WTC11 (cell line): ENCODE measurements around the gene COPB2.

ENCODE experiments used
- CBFB ChIP-seq: sonication (generic); formaldehyde crosslinking; IDR thresholded peaks from 2 replicates; pipeline ENCODE4 v1.8.1; 2022; ENCODE audit warnings: mild to moderate bottlenecking, low read depth, missing genetic modification reagents
- CREM ChIP-seq: sonication (generic); formaldehyde crosslinking; IDR thresholded peaks from 2 replicates; pipeline ENCODE4 v1.8.1; 2022; ENCODE audit warnings: mild to moderate bottlenecking, missing genetic modification reagents, moderate library complexity
- EMX1 ChIP-seq: fragments of 250-450 bp; sonication (Bioruptor Pico); IDR thresholded peaks from 2 replicates; pipeline ENCODE4 v1.8.0; 2021; ENCODE audit warnings: mild to moderate bottlenecking
- FOXK1 ChIP-seq: sonication (generic); formaldehyde crosslinking; IDR thresholded peaks from 2 replicates; pipeline ENCODE4 v1.8.0; 2022; ENCODE audit warnings: mild to moderate bottlenecking, moderate library complexity, missing genetic modification reagents
- JUN ChIP-seq: sonication (generic); formaldehyde crosslinking; IDR thresholded peaks from 2 replicates; pipeline ENCODE4 v1.8.0; 2023; ENCODE audit warnings: mild to moderate bottlenecking, missing genetic modification reagents
- MAX ChIP-seq: sonication (generic); formaldehyde crosslinking; IDR thresholded peaks from 2 replicates; pipeline ENCODE4 v1.8.0; 2022; ENCODE audit warnings: mild to moderate bottlenecking, missing genetic modification reagents
- OVOL2 ChIP-seq: fragments of 250-450 bp; sonication (Bioruptor Pico); IDR thresholded peaks from 2 replicates; pipeline ENCODE4 v1.9.0; 2021; ENCODE audit warnings: mild to moderate bottlenecking, borderline replicate concordance
- TEAD4 ChIP-seq: sonication (generic); formaldehyde crosslinking; IDR thresholded peaks from 2 replicates; pipeline ENCODE4 v1.8.0; 2022; ENCODE audit warnings: mild to moderate bottlenecking, missing genetic modification reagents
- ZBTB21 ChIP-seq: sonication (generic); formaldehyde crosslinking; IDR thresholded peaks from 2 replicates; pipeline ENCODE4 v1.8.1; 2023; ENCODE audit warnings: mild to moderate bottlenecking, missing genetic modification reagents, borderline replicate concordance
- ZNF232 ChIP-seq: sonication (generic); formaldehyde crosslinking; IDR thresholded peaks from 2 replicates; pipeline ENCODE4 v1.8.0; 2022; ENCODE audit warnings: mild to moderate bottlenecking, missing genetic modification reagents
- TF ChIP-seq, protein P1 (sequence below): fragments of 200-600 bp; IDR thresholded peaks from 2 replicates; pipeline ENCODE4 v1.8.0; 2022; ENCODE audit warnings: antibody characterized with exemption
- TF ChIP-seq, protein P2 (sequence below): sonication (generic); formaldehyde crosslinking; conservative IDR thresholded peaks from 2 replicates; pipeline ENCODE4 v1.8.1; 2022; ENCODE audit warnings: mild to moderate bottlenecking, missing genetic modification reagents

DNA sequence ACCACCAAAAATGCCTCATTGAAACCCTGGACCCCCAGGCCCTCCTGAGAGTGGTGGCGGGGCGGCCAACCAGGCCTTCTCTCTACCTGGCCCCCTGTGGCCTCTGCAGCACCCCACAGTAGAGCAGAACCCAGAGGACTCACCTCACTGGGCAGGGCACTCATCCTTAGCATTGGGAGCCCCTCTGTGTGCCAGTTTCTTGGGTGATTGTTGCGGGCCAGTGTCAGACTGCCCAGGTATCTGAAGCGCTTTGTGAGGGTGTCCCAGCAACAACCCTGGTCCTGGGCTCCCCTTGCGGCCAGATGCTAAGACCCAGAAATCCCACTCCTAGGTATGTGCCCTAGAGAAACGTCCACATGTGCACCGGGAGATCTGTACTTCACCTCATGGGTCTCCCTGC, 66.3 kb downstream of the COPB2 start:
- TF ChIP-seq, protein P1, sequence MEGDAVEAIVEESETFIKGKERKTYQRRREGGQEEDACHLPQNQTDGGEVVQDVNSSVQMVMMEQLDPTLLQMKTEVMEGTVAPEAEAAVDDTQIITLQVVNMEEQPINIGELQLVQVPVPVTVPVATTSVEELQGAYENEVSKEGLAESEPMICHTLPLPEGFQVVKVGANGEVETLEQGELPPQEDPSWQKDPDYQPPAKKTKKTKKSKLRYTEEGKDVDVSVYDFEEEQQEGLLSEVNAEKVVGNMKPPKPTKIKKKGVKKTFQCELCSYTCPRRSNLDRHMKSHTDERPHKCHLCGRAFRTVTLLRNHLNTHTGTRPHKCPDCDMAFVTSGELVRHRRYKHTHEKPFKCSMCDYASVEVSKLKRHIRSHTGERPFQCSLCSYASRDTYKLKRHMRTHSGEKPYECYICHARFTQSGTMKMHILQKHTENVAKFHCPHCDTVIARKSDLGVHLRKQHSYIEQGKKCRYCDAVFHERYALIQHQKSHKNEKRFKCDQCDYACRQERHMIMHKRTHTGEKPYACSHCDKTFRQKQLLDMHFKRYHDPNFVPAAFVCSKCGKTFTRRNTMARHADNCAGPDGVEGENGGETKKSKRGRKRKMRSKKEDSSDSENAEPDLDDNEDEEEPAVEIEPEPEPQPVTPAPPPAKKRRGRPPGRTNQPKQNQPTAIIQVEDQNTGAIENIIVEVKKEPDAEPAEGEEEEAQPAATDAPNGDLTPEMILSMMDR: no peak
- TF ChIP-seq OVOL2 (no peak), MAX (CRISPR knock-in tag) (no peak), CBFB (CRISPR knock-in tag) (no peak), FOXK1 (CRISPR knock-in tag) (no peak), JUN (CRISPR knock-in tag) (no peak), EMX1 (CRISPR knock-in tag) (no peak), ZNF232 (no peak), ZBTB21 (no peak), CREM (CRISPR knock-in tag) (no peak), TEAD4 (CRISPR knock-in tag) (no peak)
- TF ChIP-seq, protein P2, sequence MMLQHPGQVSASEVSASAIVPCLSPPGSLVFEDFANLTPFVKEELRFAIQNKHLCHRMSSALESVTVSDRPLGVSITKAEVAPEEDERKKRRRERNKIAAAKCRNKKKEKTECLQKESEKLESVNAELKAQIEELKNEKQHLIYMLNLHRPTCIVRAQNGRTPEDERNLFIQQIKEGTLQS (CRISPR knock-in tag): no peak
